Liver (tissue), 3 donors: Measurements from ENCODE around the gene LCE1E.

Source experiments
- ATF3 ChIP-seq: IDR thresholded peaks from 2 replicates; pipeline ENCODE4 v1.6.1; 2016; ENCODE audit warnings: antibody characterized with exemption
- CTCF ChIP-seq: fragments of 150-350 bp; IDR thresholded peaks from 2 replicates; pipeline ENCODE4 v1.5.1; 2017; ENCODE audit warnings: improper control_type of control experiment, low read depth, low read length; ENCODE audit not compliant: missing input control
- GABPA ChIP-seq, 2 donors: IDR thresholded peaks in 1 of 2; conservative IDR thresholded peaks in 1 of 2; 2 replicates each; pipeline ENCODE4 v1.6.1; 2016; ENCODE audit warnings: antibody characterized with exemption in 2 of 2, mild to moderate bottlenecking in 1 of 2, moderate library complexity in 1 of 2
- HNF4G ChIP-seq: IDR thresholded peaks from 2 replicates; pipeline ENCODE4 v1.6.1; 2016; ENCODE audit warnings: antibody characterized with exemption
- JUND ChIP-seq, 2 donors: IDR thresholded peaks; 2 replicates each; pipeline ENCODE4 v1.6.1; 2016; ENCODE audit warnings: antibody characterized with exemption in 2 of 2
- MAX ChIP-seq: IDR thresholded peaks from 2 replicates; pipeline ENCODE4 v1.6.1; 2016; ENCODE audit warnings: antibody characterized with exemption
- RAD21 ChIP-seq, 2 donors: IDR thresholded peaks; 2 replicates each; pipeline ENCODE4 v1.6.1; 2016; ENCODE audit warnings: antibody characterized with exemption in 2 of 2, mild to moderate bottlenecking in 2 of 2
- REST ChIP-seq: IDR thresholded peaks from 2 replicates; pipeline ENCODE4 v1.6.1; 2016; ENCODE audit warnings: antibody characterized with exemption, mild to moderate bottlenecking
- SP1 ChIP-seq: IDR thresholded peaks from 2 replicates; pipeline ENCODE4 v1.6.1; 2018; ENCODE audit warnings: antibody characterized with exemption, mild to moderate bottlenecking
- TAF1 ChIP-seq: conservative IDR thresholded peaks from 2 replicates; pipeline ENCODE4 v1.6.1; 2016; ENCODE audit warnings: antibody characterized with exemption, mild to moderate bottlenecking
- YY1 ChIP-seq: IDR thresholded peaks from 2 replicates; pipeline ENCODE4 v1.6.1; 2016; ENCODE audit warnings: antibody characterized with exemption, mild to moderate bottlenecking
- donor health status: healthy.
- donor health status: healthy.

- TF ChIP-seq CTCF: no peak
- TF ChIP-seq REST: no peak
- no peak for TF ChIP-seq YY1
- TF ChIP-seq MAX: no peak
- no peak for TF ChIP-seq RAD21 (IDR thresholded peaks at IDR 0.05)
- no peak for TF ChIP-seq HNF4G
- no peak for TF ChIP-seq JUND (IDR thresholded peaks at IDR 0.05)
- TF ChIP-seq TAF1: no peak
- no peak for TF ChIP-seq SP1
- no peak for TF ChIP-seq ATF3
- no peak for TF ChIP-seq GABPA (IDR thresholded peaks at IDR 0.05 in 1 of 2, conservative IDR thresholded peaks at IDR 0.05 in 1 of 2)
Observed at GRCh38 chr1:152760551-152761190, 25.4 kb upstream of the LCE1E start.
